Keratinocyte (primary cell): ENCODE measurements around the gene DELE1. TPM values are rescaled to one million over a fixed set of nuclear protein-coding genes. Genes with fewer than 3 reads are reported as not detected.

Source experiments
- DNase-seq: peaks from one replicate; pipeline ENCODE4 v3.0.0-alpha.2; 2011; ENCODE audit warnings: low read depth, missing footprints, low spot score
- FAIRE-seq: peaks from 2 replicates; lab custom pipeline; 2011; peaks lifted over from hg19 to GRCh38; lab: Jason Lieb, UNC
- H2AFZ ChIP-seq: 2 replicates; pipeline ENCODE4 v1.6.0; 2012; ENCODE audit warnings: low read length, control low read depth, inconsistent platforms; ENCODE audit not compliant: control insufficient read depth
- H3K27ac ChIP-seq: 2 replicates; pipeline ENCODE4 v1.5.1; 2011; ENCODE audit warnings: low read length; ENCODE audit not compliant: control insufficient read depth, insufficient read depth
- H3K27me3 ChIP-seq: 3 replicates; pipeline ENCODE4 v1.6.0; 2011; ENCODE audit warnings: low read length; ENCODE audit not compliant: control insufficient read depth, insufficient read depth; ENCODE audit errors: extremely low read depth
- H3K36me3 ChIP-seq, 2 experiments: 2 replicates in 1 of 2; 3 replicates in 1 of 2; pipeline ENCODE4 v1.5.1; 2011; ENCODE audit warnings: low read length in 2 of 2, mild to moderate bottlenecking in 1 of 2; ENCODE audit not compliant: control insufficient read depth in 2 of 2, insufficient read depth in 2 of 2; ENCODE audit errors: extremely low read depth in 1 of 2
- H3K4me1 ChIP-seq: 3 replicates; pipeline ENCODE4 v1.5.1; 2011; ENCODE audit warnings: low read length; ENCODE audit not compliant: control insufficient read depth, insufficient read depth; ENCODE audit errors: extremely low read depth
- H3K4me2 ChIP-seq: 3 replicates; pipeline ENCODE4 v1.6.0; 2011; ENCODE audit warnings: low read depth, low read length; ENCODE audit not compliant: control insufficient read depth, insufficient read depth; ENCODE audit errors: extremely low read depth
- H3K4me3 ChIP-seq, 3 experiments: fragments of 200-600 bp in 1 of 3; sonication (generic) in 1 of 3; 2 replicates in 2 of 3; 3 replicates in 1 of 3; pipeline ENCODE4 v1.5.1; 2011 to 2016; ENCODE audit warnings: low read length in 3 of 3, mild to moderate bottlenecking in 3 of 3, control low read depth in 2 of 3, inconsistent platforms in 1 of 3, low read depth in 1 of 3, mixed read lengths in 1 of 3, mixed run types in 1 of 3, moderate library complexity in 1 of 3; ENCODE audit not compliant: control insufficient read depth in 2 of 3, insufficient read depth in 2 of 3; ENCODE audit errors: extremely low read depth in 1 of 3
- H3K79me2 ChIP-seq: 2 replicates; pipeline ENCODE4 v1.6.0; 2012; ENCODE audit warnings: low read length; ENCODE audit not compliant: control insufficient read depth, insufficient read depth
- H3K9ac ChIP-seq: 3 replicates; pipeline ENCODE4 v1.6.0; 2011; ENCODE audit warnings: low read length; ENCODE audit not compliant: control insufficient read depth, insufficient read depth; ENCODE audit errors: extremely low read depth
- H3K9me1 ChIP-seq: 3 replicates; pipeline ENCODE4 v1.6.0; 2011; ENCODE audit warnings: low read length; ENCODE audit not compliant: control insufficient read depth, insufficient read depth; ENCODE audit errors: extremely low read depth
- H3K9me3 ChIP-seq: 2 replicates; pipeline ENCODE4 v1.5.1; 2012; ENCODE audit warnings: low read depth, low read length; ENCODE audit not compliant: control insufficient read depth
- H4K20me1 ChIP-seq: 3 replicates; pipeline ENCODE4 v1.6.0; 2011; ENCODE audit warnings: low read length; ENCODE audit not compliant: control insufficient read depth, insufficient read depth; ENCODE audit errors: extremely low read depth
- CTCF ChIP-seq, 3 experiments: IDR thresholded peaks in 1 of 3; conservative IDR thresholded peaks in 1 of 3; optimal IDR thresholded peaks in 1 of 3; 2 replicates in 2 of 3; 3 replicates in 1 of 3; pipeline versions ENCODE3 to v1.5.1; 2011; ENCODE audit warnings: low read length in 3 of 3, mild to moderate bottlenecking in 3 of 3, moderate library complexity in 2 of 3, control low read depth in 1 of 3, inconsistent platforms in 1 of 3; ENCODE audit not compliant: insufficient read depth in 2 of 3; ENCODE audit errors: extremely low read depth in 1 of 3
- EZH2 ChIP-seq: IDR thresholded peaks from one replicate; pipeline ENCODE4 v1.6.1; 2012; ENCODE audit warnings: inconsistent platforms, mild to moderate bottlenecking, low read length, moderate library complexity
- dilution Hi-C: fragments of 300-500 bp; cut with MboI; formaldehyde crosslinking; loops from one replicate; pipeline ENCODE4 v1.7.0; 2020; ENCODE audit warnings: low sequenced_read_pairs; ENCODE audit not compliant: extremely low pct_ligation_motif_present
- polyA plus RNA-seq, 5 experiments: library from polyadenylated mRNA; depleted of rRNA in 3 of 5; stranded (reverse) in 3 of 5; stranded (forward) in 1 of 5; unstranded in 1 of 5; fragments of >200 nt; gene quantifications; 1 replicate in 1 of 5; 2 replicates in 3 of 5; 3 replicates in 1 of 5; pipeline versions ENCODE4 v1.2.1 to v1.2.3, GENCODE V29; 2011 to 2012; ENCODE audit warnings: missing spikeins in 2 of 5, low read depth in 1 of 5, low replicate concordance in 1 of 5

The DELE1 gene
- polyA plus RNA-seq, 1 donor (not counting 4 experiments of a cell fraction or from before 2014, with no cell fraction given), result 37.5 TPM

- DNase-seq (no peak), FAIRE-seq (no peak)
- Histone ChIP-seq H3K9ac (no peak overlapping the region), H3K27me3 (no peaks in the 10 kb centered on the region), H3K4me3 (no peak overlapping the region), H3K9me3 (no peaks in the 10 kb centered on the region), H4K20me1 (no peaks in the 10 kb centered on the region), H3K4me1 (peaks cover 10% of the 10 kb centered on the region), H2AFZ (no peak overlapping the region), H3K79me2 (peaks cover 10% of the 10 kb centered on the region), H3K4me2 (no peak overlapping the region), H3K36me3 (no peaks in the 10 kb centered on the region), H3K27ac (no peak overlapping the region), H3K9me1 (no peaks in the 10 kb centered on the region)
- dilution Hi-C loops, result no loop called here
- TF ChIP-seq CTCF (optimal IDR thresholded peaks at IDR 0.05 in 1 of 3, IDR thresholded peaks at IDR 0.05 in 1 of 3, conservative IDR thresholded peaks at IDR 0.05 in 1 of 3; ENCODE audit: extremely low read depth in 1 of 3, insufficient read depth in 2 of 3, low read length in 3 of 3), result no peak
- no peak for TF ChIP-seq EZH2
These were observed 41.4 kb downstream of the DELE1 start for GRCh38 chr5:141965071-141965470.

GRCh38 chr5:141966275-141966962, 42.7 kb downstream of the DELE1 start:
- H3K9ac ChIP-seq, result no peak overlapping the region
- DNase-seq (no peak), FAIRE-seq (no peak)
- H3K27ac ChIP-seq, result no peak overlapping the region
- TF ChIP-seq EZH2 (no peak), CTCF (optimal IDR thresholded peaks at IDR 0.05 in 1 of 3, IDR thresholded peaks at IDR 0.05 in 1 of 3, conservative IDR thresholded peaks at IDR 0.05 in 1 of 3; ENCODE audit: extremely low read depth in 1 of 3, insufficient read depth in 2 of 3, low read length in 3 of 3) (no peak)
- H3K27me3 ChIP-seq, result no peaks in the 10 kb centered on the region
- peaks cover 2 to 3% of the 10 kb centered on the region in 2 experiments for H3K36me3 ChIP-seq
- H3K9me1 ChIP-seq, result no peaks in the 10 kb centered on the region
- H2AFZ ChIP-seq, result no peak overlapping the region
- peaks cover 20% of the 10 kb centered on the region for H3K79me2 ChIP-seq
- H4K20me1 ChIP-seq, result no peaks in the 10 kb centered on the region
- H3K4me1 ChIP-seq, result peaks cover 16% of the 10 kb centered on the region
- H3K4me3 ChIP-seq, result no peak overlapping the region
- no peak overlapping the region for H3K4me2 ChIP-seq
- no peaks in the 10 kb centered on the region for H3K9me3 ChIP-seq
- dilution Hi-C loops, result no loop called here
